NCI-H146 (cell line): ENCODE measurements around the gene HDAC6.
"Not testable (repeated sequence)": the region's sequence is repeated elsewhere in the genome, so short reads cannot be mapped to it uniquely, and the experiment has no call there.

Experiments used
- DNase-seq: peaks from one replicate; lab custom pipeline; 2025; lab: John Stamatoyannopoulos, UW

HDAC6 gene

DNA sequence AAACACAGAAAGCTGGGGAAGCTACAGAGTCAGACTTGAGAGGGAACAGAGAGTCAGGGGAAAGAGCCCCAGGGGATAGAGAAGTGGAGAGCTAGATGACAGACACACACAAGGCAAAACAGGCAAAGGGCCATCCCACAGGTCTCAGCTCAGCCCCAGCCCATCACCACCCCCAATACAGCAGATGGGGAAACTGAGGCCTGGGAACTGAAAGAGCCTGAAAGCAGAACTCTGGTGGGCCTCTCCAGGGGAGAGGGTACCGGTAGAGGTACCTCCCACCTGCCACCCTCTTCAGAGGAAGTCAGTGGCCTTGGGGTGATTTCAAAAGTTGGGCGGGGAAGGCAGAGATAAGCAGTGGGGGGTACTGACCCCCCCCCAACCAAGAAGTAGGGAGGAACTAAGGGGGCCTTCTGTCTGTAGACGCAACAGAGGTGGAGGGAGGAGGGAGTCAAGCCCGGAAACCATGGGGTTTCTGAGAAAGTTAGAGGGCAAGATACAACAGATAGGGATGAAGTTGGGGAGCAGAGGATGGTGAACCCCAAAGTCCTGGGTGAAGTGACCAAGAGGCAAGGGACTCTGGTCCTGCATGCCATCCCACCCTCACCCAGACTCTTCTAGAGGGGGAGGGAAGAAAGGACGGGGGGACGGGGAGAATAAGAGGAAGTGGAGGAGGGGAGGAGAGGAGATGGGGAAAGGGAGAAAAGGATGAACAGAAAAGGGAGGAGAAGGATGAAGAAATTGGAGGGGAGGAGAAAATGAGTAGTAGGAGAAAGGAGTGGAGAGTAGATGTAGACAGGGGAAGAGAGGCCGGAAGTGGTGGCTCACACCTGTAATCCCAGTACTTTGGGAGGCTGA is 12.3 kb upstream of the HDAC6 start:
- DNase-seq: no peak

DNA sequence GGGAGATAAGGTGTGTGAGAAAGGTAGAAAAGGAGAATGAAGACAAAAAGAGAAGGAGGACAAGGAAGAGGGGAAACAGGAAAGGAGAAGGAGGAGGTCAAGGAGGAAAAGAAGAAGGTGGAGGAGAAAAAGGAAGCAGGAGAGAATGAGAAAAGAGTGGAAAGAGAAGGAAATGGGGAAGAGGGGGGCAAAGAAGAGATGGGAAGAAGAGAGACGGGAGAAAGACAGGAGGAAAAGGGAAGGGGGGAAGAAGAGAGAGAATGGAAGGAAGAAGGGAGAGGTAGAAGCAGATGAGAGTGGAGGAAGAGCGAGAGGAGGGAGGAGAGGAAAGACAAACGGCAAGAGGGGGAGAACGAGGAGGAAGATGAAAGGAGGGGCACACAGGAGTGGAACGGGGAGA is 11.4 kb upstream of the HDAC6 start:
- DNase-seq: no peak

DNA sequence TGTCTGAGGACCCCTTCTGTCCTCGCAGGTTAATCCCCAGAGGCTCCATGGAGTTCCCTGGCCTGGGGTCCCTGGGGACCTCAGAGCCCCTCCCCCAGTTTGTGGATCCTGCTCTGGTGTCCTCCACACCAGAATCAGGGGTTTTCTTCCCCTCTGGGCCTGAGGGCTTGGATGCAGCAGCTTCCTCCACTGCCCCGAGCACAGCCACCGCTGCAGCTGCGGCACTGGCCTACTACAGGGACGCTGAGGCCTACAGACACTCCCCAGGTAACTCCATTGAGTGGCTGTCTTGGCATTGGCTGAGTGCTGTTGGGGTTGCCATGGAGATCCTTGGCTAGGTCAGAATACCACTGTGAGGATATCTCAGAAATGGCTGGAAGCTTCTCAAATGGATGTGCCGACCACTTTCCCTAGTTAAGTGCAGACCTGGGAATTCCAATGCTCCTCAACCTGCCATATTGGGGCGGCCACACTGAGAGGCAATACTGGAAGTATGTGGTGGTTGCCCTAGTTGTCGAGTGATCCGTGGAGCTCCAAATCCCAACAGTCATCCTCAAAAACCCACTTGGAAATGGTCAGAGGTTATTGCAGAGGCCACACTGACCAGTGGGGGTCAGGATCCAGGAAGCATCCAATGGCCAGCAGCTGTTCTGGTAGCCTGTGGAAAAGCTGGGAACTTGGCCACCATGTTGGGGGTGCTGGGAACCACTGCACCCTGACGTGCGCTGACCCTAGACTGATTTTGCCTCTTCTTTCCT is 10.6 kb upstream of the HDAC6 start:
- no peak for DNase-seq

DNA sequence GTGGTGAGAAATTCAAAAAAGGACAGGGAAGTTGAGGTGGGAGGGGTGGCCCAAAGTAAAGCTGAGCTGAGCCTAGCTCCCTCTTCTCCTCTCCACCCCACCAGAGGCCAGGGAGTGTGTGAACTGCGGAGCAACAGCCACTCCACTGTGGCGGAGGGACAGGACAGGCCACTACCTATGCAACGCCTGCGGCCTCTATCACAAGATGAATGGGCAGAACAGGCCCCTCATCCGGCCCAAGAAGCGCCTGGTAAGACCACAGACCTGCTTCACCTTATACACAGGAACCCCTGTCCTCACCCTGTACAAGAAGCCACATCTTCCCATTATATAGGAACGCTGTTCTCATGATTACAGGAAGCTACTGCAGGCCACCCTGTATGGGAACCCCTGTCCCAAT is 9.6 kb upstream of the HDAC6 start:
- no peak for DNase-seq

DNA sequence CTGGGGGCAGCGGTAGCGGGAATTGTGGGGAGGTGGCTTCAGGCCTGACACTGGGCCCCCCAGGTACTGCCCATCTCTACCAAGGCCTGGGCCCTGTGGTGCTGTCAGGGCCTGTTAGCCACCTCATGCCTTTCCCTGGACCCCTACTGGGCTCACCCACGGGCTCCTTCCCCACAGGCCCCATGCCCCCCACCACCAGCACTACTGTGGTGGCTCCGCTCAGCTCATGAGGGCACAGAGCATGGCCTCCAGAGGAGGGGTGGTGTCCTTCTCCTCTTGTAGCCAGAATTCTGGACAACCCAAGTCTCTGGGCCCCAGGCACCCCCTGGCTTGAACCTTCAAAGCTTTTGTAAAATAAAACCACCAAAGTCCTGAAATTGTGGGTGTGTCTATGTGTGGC is 7.9 kb upstream of the HDAC6 start:
- DNase-seq: no peak

DNA sequence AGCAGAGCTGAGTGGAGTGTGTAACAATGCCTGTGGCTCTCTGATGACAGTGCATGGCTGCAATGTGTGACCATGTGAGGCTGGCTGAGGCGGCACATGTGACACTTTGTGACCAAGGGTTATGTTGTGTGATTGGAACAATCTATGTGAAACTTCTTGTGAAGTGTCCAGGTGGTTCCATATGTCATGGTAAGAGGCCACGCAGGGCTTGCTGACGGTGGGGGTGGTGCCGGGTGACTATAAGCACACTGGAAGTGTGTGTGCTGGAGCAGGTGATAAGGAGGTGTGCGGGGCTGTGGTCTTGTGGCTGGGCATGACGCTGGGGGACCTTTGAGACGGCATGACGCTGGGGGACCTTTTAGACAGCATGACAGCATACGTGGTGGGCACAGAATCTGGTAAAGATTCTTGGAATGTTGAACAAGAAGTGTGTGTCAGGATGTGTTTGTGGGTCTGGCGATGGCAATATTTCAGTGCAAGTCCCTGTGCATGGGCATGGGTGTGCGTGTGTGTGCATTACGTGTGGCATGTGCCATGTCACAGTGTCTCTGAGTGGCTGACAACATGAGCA is 7.4 kb upstream of the HDAC6 start:
- DNase-seq: no peak

DNA sequence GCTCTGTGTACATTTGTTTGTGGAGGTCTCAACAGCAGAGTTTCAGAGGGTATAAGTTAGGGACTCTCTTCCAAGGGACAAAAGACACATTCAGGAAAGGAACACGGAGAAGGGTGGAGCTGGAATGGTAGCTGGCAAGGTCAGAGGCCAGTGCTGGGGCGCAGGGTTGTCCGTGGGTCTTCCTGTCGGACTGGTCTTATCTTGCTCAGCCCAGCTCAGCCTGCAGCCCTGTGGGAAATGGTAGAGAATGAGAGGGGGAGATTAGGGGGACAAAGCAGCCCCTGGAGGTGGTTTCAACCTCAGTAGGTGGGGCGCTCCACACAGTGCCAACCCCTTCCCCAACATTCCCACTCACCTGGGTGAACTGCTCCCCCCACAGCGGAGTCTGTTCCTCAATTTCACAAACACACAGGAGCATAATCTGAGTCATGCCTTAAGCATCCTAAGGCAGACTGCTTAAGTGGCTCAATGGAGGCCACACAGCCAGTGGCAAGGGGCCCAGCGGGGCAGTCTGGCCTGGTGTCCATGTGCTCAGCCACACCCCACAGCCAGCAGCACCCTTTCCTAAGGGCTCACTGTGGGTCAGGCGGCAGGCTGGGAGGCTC is 6.9 kb upstream of the HDAC6 start:
- no peak for DNase-seq

DNA sequence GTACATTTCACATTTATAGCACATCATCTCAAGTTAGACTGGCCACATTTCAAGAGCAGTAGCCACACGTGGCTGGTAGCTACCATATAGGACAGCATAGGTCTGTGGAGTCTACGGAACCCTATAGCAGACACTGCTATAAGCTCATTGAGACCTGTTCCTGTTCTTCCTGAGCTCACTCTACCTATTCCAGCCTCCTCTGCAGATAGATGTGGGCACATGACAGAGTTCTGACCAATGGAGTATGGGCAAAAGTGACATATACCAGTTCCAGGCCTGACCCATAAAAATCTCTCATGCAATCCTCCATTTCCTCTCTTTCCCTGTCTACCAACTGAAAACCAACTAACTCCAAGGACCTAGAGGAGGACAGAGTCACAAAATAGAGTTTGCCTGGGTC is 3.5 kb upstream of the HDAC6 start:
- no peak for DNase-seq

DNA sequence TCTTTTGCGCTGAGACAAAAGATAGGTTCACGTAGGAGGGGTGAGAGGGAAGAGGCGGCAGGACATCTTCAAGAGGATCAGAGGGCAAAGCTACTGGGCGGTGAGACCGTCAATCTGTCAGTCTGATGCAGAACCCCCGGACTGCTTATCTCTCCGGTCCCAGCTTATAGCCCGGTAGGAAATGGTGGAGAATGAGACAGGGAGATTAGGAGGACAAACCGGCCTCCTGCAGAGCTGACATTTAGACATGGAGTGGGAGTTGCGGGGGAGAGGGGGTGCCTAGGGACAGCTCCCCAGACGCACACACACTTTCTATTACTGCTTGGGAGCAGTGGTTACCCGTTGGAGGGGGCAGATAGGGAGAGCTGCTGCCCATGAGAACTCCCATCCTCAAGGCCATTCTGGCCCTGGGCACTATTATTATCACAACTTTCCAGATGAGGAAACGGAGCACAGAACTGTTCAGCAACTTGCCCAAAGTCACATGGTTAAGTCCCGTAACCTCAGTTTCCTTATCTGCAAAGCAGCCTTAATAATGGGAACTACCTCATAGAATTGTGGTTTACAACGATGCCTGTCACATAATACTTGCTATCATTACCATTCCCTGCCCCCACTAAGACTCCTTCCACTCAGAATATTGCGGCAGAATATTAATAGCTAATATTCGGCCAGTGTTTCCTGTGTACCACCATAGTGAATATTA is 1.1 kb upstream of the HDAC6 start:
- DNase-seq: peak; percentile 11

DNA sequence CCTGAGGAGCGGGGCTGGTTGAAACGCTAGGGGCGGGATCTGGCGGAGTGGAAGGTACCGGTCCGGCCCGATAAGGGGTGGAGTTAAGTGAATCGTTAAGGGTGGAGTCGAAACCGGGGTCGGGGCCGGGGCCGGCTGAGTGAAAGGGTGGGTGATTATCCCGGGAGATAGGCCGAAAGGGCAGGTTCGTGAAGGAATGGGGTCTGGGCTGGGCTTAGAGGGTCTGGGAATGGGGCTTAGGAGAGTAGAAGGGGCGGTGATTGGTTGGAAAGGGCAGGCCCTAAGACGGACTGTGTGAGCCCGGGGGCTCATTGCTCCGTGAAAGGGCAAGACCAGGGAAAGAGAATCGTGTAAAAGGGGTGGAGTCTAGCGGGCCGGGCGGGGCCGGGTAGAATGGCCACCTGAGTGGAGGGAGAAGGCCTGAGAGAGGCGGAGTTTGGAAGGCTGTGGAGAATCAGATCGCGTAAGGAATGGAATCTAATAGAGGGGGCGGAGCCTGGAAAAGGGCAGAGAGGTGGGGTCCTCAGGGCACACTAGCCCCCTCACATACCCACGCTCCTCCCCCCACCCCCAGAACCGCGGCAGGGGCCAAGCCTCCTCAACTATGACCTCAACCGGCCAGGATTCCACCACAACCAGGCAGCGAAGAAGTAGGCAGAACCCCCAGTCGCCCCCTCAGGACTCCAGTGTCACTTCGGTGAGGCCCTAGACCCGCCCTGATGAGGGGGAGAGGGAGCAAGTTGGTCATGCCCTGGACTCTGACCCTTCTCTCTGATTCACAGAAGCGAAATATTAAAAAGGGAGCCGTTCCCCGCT is 430 bp downstream of the HDAC6 start:
- peak; percentile 89 for DNase-seq

DNA sequence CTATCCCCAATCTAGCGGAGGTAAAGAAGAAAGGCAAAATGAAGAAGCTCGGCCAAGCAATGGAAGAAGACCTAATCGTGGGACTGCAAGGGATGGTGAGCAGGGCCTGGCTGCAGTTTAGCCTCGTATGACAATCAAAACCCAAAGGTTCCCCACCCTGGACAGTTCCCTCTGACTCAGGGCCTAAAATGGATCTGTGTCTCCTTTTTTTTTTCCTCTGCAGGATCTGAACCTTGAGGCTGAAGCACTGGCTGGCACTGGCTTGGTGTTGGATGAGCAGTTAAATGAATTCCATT is 986 bp downstream of the HDAC6 start:
- DNase-seq: no peak

DNA sequence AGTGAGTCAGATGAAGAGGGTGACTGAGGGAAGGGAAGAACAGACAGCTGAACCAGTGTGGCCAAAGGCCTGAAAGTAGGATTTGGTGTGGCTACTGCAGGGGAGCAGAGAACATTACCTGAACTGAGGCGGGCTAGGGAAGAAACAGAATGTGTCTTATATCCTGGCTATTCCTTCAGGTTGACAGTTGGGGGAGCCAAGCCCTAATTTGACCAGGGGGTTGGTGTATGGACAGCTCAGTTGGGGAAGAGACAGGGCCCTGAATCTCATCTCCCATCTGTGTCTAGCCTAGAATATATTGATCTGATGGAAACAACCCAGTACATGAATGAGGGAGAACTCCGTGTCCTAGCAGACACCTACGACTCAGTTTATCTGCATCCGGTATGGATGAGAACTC is 4.2 kb downstream of the HDAC6 start:
- DNase-seq: no peak

DNA sequence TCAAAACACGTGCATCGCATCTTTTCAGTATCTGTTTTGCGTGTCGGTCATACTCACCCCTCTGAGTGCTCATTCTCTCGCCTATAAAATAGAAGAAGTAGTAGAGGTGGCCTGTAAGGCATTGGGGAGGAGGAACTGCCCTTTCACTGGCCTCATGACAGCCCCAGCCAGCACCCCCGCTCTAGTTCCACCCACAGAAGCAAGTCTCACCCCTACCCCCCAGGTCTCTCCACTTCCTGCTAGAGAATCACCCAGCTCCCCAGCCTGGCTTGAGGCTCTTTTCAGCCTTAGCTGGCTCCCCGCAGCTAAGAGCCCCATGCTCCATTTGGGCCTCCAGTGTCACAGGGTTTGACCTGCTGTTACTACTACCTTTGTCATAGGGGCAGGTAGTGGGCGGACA is 11.8 kb downstream of the HDAC6 start:
- DNase-seq: no peak

DNA sequence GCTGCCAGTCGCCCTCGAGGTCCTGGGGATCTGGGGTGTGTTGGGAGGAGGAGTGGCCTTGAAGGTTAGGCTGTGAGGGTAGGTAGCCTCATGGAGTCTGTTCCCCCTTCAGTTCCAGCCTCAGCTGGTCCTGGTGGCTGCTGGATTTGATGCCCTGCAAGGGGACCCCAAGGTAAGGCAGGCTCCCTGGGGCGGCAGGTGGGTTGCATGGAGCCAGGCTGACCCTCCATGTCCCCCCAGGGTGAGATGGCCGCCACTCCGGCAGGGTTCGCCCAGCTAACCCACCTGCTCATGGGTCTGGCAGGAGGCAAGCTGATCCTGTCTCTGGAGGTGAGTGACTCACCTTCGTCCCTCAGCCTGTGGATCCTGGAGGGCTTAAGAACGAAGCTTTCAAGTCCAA is 12.9 kb downstream of the HDAC6 start:
- DNase-seq: no peak

DNA sequence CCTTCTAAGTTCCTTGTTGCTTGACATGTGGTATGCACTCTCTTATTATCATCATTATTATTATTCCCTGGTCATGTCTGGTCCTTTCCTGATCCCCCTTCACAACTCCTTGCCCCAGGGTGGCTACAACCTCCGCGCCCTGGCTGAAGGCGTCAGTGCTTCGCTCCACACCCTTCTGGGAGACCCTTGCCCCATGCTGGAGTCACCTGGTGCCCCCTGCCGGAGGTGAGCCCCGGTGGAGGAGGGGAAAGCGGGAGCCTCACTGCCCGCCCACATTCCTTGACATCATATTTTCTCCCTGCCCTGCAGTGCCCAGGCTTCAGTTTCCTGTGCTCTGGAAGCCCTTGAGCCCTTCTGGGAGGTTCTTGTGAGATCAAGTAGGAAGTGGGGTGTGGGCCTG is 13.4 kb downstream of the HDAC6 start:
- no peak for DNase-seq

DNA sequence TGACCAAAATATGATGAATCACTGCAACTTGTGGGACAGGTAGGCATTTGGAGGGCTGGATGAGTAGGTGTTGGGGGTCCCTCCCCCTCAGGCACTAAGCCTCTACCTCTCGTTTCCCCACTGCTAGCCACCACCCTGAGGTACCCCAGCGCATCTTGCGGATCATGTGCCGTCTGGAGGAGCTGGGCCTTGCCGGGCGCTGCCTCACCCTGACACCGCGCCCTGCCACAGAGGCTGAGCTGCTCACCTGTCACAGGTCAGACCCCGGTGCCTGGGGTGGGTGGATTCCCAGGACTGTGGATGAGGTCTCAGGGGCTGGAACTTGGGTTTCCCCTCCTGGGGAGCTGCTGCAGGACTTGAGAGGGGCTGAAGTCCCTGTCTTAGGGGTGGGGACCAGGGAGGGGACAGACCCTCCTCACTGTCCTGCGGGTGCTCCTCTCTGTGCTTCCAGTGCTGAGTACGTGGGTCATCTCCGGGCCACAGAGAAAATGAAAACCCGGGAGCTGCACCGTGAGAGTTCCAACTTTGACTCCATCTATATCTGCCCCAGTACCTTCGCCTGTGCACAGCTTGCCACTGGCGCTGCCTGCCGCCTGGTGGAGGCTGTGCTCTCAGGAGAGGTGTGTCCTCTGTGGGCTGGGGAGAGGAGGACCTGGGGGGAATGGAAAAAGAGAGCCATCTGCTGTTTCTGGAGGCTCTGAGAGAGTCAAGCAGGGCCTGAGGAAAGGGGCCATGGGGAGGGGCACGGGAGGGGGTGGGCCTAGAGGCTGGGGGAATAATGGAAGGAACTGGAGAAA is 14.3 kb downstream of the HDAC6 start:
- DNase-seq: no peak

DNA sequence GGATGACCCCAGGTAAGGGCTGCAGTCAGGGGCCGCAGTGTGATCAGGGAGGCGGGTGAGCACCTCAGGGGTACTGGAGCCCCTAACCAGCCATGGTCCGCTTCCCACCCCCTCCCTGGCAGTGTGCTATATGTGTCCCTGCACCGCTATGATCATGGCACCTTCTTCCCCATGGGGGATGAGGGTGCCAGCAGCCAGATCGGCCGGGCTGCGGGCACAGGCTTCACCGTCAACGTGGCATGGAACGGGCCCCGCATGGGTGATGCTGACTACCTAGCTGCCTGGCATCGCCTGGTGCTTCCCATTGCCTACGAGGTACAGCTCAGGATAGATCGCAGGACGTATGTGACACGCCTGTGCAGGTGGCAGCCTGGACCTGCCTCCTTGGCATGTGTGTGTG is 16.2 kb downstream of the HDAC6 start:
- DNase-seq: no peak

DNA sequence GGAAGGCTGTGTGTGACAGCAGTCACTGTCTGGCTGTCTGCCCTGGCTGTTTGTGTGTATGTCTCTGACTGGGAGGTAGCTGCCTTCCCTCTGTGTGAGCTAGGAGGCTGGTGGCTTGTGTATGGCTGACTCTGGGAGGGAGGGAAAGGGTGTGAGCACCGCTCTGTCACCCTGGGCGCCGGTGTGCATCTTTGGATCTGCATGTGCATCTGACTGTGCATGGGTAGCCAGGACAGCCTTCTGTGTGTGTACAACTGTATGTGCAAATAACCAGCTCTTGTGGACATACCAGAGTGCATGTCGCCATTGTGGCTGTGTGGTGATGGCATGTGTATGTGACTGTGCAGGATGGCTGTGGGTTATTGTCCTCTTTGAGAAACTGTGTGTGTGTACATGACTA is 17.0 kb downstream of the HDAC6 start:
- no peak for DNase-seq

DNA sequence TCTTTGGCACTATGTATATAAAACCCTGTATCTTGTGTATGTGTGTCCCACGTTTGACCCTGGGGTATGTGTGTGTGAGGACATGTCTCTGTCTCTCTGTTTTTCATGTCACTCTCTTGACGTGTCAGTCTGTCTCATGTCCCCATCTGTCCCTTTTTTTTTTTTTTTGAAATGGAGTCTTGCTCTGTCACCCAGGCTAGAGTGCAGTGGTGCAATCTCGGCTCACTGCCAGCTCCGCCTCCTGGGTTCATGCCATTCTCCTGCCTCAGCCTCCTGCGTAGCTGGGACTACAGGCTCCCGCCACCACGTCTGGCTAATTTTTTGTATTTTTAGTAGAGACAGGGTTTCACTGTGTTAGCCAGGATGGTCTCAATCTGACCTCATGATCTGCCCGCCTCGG is 17.5 kb downstream of the HDAC6 start:
- not testable (repeated sequence) for DNase-seq

DNA sequence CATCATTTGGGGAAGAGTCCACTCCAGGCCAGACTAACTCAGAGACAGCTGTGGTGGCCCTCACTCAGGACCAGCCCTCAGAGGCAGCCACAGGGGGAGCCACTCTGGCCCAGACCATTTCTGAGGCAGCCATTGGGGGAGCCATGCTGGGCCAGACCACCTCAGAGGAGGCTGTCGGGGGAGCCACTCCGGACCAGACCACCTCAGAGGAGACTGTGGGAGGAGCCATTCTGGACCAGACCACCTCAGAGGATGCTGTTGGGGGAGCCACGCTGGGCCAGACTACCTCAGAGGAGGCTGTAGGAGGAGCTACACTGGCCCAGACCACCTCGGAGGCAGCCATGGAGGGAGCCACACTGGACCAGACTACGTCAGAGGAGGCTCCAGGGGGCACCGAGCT is 21.2 kb downstream of the HDAC6 start:
- no peak for DNase-seq

DNA sequence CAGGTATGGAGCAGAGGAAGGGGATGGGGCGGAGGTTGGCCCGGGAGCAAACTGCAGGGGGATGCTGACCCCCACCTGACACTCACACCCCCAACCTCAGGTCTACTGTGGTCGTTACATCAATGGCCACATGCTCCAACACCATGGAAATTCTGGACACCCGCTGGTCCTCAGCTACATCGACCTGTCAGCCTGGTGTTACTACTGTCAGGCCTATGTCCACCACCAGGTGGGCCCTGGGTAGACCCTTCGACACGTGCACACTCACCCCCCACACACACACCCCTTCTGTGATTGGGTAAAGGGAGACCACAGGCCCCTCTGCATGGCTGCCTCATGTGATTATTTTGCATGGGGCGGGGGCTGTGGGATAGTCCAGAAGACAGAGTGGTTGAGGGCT is 22.2 kb downstream of the HDAC6 start:
- no peak for DNase-seq
